NCI-H2171 (cell line): ENCODE data around the gene HSPA4.
"Not testable (repeated sequence)": the region's sequence is repeated elsewhere in the genome, so short reads cannot be mapped to it uniquely, and the experiment has no call there.

Experiments
- DNase-seq: peaks from one replicate; lab custom pipeline; 2025; lab: John Stamatoyannopoulos, UW

Gene HSPA4

GRCh38 chr5:133050521-133050920, 1.3 kb upstream of the HSPA4 start:
- DNase-seq: no peak

DNA sequence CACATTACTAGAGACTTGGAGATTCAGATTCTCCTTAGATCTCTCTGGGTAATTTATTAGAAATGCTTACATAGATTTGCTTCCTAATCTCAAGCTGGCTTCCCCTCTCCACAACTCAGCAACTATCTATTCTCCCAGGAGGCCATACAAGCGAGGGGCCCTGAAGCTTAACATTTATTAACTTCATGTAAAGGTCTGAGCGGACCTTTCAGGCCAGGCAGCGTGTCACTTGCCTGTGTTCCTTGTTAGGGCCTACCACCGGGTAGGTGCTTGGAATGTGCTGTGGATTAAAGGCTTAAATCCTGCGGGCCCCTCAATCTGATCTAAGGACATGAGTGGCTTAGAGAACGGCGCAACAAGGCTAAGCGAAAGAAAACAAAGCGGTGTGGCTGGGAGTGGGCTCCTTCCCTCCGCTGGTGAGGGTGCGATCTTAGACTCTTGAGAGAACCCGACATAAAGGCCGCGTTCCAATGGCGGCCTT, 712 bp upstream of the HSPA4 start:
- DNase-seq: no peak

- DNase-seq: no peak
Measured at GRCh38 chr5:133052317-133053175, 733 bp downstream of the HSPA4 start.

DNA sequence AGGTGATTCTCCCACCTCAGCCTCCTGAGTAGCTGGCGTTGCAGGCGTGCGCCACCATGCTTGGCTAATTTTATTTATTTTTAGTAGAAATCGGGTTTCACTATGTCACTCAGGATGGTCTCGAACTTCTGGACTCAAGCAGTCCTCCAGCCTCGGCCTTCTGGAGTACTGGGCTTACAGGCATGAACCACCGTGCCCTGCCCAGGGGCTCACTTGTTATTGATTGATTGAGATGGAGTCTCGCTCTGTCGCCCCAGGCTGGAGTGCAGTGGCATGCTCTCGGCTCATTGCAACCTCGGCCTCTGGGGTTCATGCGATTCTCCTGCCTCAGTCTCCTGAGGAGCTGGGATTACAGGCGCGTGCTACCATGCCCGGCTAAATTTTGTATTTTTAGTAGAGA, 1.6 kb downstream of the HSPA4 start:
- no peak for DNase-seq

DNA sequence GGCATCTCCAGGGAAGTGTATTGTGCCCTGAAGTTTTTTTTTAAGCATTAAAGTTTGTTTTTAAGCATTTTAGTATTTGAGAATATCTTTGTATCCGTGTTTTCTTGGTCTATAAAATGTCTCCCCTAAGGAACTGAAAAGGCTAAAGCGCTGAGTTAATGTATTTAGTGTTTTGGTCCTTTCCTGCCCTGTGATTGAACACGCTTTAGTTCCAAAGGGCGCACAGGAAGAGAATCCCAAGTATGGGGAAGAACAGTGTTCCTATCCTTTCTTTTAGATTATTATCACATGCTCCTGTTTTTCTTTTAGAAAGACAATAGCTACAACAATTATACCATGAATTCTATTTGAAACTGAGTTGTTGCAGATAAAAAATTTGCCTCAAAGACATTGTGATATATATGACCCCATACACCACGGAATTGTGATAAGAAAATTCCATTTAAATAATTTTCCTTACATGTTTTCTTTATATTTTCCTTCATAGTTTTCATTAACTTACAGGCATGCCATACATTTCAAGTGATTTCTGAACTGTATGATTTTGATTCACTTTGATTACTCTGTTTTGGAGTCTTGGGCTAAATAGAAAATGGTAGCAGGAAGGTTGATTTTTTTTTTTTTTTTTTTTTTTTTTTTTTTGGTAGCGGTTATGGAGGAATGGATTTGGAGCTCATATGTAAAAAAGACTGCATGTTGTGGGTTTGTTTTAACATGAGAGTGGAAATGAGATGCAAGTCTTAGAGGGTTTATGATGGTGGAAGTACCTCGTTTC, 3.1 kb downstream of the HSPA4 start:
- DNase-seq: no peak

- no peak for DNase-seq
Measured at GRCh38 chr5:133056891-133057290, 5.1 kb downstream of the HSPA4 start.

DNA sequence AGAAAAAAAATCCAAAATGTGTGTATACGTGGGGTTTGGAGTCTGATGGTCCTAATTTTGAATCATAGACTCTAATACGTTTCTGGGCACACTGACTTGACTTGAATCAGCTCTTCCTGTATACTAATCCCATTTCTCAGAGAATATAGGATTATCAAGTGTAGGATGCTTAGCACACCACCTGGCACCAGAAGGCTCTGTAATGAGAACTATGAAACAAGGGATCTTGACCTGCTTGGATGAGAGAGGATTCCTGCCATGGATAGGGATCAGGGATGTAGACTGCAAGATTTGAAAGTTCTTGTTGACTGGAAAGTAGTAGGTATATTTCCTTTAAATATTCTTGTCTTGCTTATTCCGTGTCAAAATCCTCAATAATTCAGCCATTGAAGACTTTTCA, 7.8 kb downstream of the HSPA4 start:
- DNase-seq: no peak

DNA sequence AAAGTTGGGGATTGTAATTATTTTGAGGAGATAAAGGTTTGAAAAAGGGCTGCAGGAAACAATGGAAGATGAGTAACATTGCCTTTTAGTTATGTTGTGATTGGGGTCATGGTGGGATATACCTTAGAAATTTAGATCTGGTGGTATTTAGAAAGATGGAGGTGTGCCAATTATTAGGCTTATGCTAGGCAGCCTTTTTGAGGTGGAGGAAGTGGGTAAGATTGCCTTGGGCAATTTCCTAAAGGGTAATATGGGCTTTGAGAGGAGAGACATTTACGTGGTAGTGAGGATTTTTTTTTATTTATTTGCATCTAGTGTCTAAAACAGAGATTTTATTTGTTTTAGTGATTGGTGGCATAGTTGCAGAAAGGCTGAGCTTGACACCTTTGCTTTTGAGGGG, 10.5 kb downstream of the HSPA4 start:
- no peak for DNase-seq

GRCh38 chr5:133063965-133064364, 12.2 kb downstream of the HSPA4 start:
- no peak for DNase-seq

GRCh38 chr5:133065471-133065870, 13.7 kb downstream of the HSPA4 start:
- DNase-seq: no peak

- no peak for DNase-seq
Measured at GRCh38 chr5:133066045-133066444, 14.2 kb downstream of the HSPA4 start.

- DNase-seq: no peak
Measured at GRCh38 chr5:133072021-133072420, 20.2 kb downstream of the HSPA4 start.

DNA sequence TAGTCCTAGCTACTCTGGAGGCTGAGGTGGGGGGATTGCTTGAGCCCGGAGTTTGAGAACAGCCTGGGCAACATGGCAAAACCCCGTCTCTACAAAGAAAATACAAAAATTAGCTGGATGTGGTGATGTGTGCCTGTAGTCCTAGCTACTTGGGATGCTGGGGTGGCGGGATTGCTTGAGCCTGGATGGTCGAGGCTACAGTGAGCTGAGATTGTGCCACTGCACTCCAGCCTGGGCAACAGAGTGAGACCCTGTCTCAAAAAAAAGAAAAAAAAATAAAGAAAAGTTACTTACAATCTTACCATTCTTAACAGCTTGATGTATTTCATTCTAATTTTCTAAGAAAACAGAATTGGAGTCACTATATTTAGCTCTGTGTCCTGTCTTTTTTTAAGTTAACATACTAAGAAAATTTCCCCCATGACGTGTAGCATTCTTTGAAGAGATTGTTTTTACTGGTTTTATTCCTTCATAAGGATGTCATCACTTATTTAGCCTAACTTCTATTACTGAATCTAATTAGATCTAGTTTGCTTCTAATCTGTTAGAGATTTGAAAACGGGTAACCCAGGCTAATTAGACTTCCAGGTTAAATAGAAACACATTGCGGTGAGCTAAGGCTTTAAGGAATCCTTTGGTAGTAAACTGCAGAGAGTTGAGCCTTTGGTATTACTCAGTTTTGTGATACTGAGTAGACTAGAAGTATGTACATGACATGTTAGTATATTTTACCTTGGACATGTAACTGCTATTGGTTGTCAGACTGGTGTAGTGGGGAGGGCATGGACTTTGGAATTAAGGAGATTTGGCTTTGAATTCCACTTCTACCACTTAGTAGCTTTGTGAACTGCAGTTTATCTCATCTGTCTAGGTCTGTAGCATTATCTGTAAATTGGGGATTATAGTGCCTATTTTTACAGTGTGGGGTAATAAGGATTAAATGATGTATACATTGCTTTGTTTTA, 24.0 kb downstream of the HSPA4 start:
- no peak for DNase-seq

GRCh38 chr5:133079048-133079447, 27.2 kb downstream of the HSPA4 start:
- DNase-seq: no peak

DNA sequence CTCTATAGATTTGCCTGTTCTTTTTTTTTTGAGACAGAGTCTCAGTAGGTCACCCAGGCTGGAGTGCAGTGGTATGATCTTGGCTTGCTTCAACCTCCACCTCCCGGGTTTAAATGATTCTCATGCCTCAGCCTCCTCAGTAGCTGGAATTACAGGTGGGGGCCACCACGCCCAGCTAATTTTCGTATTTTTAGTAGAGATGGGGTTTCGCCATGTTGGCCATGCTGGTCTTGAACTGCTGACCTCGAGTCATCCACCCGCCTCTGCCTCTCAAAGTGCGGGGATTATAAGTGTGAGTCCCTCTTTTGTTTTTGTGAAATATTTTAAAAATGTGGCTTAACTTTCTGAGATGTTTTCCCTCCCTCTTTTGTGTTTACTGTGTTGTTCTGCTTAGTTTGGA, 29.2 kb downstream of the HSPA4 start:
- DNase-seq: no peak

DNA sequence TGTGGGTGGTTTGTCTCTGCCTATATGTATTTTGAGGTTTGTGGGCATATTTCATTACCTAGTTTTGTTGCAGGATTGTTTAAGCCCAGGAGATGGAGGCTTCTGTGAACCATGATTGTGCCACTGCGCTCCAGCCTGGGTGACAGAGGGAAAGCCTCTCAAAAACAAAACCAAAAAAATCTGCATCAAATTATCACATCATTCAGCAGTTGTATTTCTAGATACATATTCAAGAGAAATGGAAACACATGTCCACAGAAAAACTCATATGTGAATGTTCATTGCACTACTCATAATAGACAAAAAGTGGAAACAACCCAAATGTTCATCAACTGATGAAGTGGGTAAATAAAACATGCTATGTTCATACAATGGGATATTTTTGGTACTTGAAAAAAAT, 29.9 kb downstream of the HSPA4 start:
- DNase-seq: no peak

DNA sequence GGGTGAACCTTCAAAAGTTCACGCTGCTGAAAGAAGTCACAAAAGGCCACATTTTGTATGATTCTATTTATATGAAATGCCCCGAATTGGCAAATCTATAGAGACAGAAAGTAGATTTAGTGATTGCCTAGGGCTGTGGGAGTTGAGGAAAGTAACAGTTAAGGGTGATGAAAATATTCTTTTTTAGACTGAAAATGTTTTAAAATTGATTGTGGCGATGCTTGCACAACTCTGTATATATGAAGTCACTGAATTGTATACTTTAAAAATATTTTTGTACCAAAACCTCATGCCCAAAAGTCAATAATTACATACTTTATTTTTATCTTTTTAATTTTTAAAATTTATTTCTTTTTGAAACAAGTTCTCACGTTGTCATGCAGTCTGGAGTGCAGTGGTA, 30.3 kb downstream of the HSPA4 start:
- no peak for DNase-seq

DNA sequence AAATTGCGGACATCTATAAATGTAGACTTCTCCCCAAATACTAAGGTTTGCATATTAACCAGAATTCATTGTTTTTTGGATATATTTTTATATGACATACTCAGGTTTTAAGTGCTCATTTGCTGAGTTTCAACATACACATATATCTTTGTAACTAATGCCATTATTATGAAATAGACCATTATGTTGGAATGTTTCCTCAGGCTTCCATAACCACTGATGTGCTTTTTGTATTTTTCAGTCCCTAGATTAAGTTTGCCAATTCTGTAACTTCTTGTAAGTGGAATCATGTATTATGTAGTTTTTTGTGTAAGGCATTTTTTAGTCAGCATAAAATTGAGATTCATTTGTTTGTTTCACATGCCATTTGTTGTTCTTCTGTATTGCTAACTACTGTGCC, 32.1 kb downstream of the HSPA4 start:
- DNase-seq: no peak

DNA sequence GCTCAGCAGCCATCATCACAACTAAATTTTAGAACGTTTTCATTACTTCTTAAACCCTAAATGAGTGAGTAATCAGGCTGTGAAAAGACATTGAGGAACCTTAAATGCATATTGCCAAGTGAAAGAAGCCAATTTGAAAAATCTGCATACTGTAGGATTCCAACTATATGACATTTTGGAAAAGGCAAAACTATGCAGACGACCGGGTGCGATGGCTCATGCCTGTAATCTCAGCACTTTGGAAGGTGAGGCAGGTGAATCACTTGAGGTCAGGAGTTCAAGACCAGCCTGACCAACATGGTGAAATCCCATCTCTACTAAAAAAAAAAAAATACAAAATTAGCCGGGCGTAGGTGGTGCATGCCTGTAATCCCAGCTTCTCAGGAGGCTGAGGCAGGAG, 33.4 kb downstream of the HSPA4 start:
- DNase-seq: not testable (repeated sequence)

- no peak for DNase-seq
Measured at GRCh38 chr5:133086366-133086875, 34.6 kb downstream of the HSPA4 start.

GRCh38 chr5:133088064-133088463, 36.3 kb downstream of the HSPA4 start:
- no peak for DNase-seq

DNA sequence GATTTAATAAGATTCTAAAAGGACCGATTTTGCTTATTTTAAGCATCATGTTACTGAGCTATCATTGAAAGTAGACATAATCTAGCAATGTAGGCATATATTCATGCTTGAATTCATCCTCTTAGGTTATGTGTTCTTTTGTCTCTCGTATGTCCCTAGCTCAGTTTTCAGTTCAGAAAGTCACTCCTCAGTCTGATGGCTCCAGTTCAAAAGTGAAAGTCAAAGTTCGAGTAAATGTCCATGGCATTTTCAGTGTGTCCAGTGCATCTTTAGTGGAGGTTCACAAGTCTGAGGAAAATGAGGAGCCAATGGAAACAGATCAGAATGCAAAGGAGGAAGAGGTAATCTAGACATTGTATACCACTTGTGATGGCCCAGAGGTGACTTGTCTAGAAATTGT, 39.2 kb downstream of the HSPA4 start:
- no peak for DNase-seq
